ENCODE measurements around the gene FAM219A.

FAM219A gene, protein sequence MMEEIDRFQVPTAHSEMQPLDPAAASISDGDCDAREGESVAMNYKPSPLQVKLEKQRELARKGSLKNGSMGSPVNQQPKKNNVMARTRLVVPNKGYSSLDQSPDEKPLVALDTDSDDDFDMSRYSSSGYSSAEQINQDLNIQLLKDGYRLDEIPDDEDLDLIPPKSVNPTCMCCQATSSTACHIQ

DNA sequence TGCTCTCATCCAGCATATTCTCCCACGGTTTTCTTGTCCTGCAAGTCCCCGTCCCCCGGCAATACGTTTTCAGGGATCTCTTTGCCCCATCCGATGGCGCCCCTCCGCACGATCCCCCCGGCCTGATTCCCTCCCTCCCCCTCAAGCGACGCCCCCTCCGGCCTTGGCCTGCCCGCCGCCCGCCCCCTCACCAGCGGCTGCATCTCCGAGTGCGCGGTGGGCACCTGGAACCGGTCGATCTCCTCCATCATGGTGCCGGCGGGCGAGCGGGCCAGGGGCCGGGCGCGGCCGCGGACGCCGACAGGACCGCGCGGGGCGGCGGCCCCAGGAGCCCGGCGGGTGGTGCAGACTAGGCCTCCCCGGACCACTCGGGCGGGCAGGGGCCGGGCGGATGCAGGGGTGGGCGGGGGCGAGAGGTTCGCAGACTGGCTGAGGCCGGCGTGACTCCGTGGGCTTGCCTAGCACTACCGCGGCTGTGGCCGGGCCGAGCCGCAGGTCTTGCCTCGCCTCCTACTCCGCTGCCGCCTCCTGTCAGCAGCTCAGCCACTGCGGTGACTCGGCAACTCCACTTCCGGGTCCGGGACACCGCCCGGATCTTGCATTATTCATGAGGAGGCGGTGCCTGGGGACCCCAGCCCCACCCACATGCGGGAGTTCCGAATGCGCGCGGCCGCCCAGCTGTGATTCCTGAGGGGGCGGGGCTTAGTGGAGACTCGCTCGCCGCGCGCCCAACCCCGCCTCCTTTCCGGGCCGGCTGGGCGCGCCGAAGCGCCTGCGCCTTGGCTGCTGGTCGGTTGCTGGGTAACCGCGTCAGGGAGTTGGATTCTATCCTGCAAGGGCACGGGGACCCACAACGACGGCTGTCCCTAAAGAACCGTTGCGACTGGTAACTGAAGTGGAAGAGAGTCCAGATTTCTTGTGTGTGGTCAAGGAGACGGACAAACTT is at the start of gene FAM219A, which contains the start of gene DNAI1:
TSS of gene FAM219A (minus strand) at position 558 of the 946 bp plus-strand sequence. CDS start at position 251, 307 bp downstream.
TSS of gene DNAI1 (plus strand) at position 793 of the 946 bp plus-strand sequence. CDS start 201 bp downstream, outside the sequence.
- DNase-seq (ENCODE audit: low read depth in 2 of 2): peak; percentile 95

DNA sequence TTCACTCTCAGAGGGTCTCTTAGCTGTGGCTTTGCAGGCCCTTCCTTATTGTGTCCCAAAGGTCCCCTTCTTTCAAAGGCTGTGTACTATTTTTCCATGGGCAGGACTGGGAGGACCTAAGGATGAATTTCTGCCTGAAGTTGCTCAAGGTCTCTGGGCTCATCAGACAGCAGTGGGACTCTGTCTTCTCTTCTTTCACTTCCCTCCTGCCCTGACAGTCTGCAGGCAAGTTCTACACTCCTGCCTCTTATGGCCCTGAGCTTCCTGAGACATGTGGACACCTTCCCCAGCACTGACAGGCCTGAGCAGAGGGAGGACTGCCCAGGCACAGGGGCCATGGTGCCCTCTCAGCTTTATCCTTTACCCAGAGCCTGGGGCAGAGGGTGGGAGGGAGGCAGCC is 49.6 kb upstream of the FAM219A start:
- no peak for DNase-seq (ENCODE audit: low read depth in 2 of 2)

DNA sequence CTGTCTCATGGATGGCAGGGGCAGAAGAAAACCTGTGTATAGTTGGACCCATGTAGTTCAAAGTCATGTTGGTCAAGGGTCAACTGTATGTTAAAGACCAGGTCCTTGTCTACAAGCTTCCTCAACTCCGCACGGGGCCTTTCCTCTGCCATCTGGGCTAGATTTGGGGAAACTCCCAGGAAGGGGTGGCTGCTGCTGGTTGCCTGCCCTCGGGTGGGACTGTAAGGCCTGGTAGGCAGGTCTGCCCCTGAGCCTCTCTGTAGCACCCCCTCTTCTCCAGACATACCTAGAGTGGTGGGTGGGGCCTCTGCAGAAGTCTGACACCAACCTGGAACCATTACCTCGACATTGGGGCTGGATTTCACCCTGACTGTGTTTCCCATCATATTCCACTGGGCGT is 49.2 kb upstream of the FAM219A start:
- no peak for DNase-seq (ENCODE audit: low read depth in 2 of 2)

DNA sequence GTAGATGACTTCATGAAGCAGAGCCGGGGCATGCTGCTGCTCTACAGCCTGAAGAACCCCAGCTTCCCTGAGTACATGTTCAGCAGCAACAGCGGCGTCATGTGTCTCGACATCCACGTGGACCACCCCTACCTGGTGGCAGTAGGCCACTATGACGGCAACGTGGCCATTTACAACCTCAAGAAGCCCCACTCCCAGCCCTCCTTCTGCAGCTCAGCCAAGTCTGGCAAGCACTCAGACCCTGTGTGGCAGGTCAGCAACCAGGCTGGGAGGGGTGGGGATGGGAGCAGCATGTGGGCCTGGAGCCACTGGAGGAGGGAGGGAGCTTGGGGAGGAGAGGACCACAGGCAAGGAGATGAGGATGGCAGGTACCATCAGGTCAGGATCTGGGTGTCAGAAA is 48.3 kb upstream of the FAM219A start:
- no peak for DNase-seq (ENCODE audit: low read depth in 2 of 2)

DNA sequence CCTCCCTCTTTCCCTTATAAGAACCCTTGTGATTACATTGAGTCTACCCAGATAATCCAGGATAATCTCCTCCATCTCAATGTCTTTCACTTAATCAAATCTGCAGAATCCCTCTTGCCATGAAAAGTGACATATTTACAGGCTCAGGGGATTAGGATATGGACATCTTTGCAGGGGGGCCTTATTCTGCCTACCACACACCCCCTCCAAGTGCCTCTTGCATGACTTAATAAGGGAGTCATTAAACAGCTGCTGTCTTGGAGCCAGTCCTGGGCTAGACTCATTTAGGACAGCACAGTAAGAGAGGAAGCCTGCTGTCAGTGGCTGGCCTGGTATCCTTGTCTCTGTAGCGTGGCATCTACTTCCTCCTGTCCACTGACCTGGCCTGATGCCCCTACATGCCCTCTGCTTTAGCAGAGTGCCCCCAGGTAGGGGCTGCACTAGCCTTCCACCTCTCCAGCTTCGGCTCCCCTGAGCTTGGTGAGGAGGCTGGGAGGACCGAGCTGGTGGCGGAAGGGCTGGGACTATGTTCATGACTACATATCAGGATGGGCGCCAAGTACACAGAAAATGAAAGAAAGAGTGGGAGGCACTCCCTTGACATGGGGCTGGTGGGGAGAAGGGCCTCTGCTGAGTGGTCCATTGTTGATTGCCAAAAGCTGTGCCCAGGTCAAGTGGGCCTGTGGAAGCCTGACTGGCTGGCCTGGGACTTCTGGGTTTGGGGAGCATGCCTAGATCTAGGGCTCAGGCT is 47.2 kb upstream of the FAM219A start:
- DNase-seq (ENCODE audit: low read depth in 2 of 2): no peak

DNA sequence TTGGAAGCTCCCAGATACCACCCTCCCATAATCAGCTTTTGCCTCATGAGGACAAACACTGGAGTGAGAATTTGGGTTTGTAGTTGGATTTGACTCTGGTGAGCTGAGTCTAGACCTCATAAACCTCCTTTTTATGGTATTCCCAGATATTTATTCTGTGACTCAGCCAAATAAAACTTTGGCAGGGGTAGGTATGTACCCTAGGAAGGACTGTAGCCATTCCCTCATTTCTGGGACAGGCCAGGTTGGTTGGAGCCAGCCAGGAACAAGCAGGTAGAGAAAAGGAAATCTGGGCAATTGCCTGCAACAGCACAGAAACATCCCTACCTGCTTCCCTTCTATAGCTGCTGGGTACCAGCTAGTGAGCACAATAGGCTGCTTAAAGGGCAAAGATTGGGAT is 45.0 kb upstream of the FAM219A start:
- no peak for DNase-seq (ENCODE audit: low read depth in 2 of 2)

DNA sequence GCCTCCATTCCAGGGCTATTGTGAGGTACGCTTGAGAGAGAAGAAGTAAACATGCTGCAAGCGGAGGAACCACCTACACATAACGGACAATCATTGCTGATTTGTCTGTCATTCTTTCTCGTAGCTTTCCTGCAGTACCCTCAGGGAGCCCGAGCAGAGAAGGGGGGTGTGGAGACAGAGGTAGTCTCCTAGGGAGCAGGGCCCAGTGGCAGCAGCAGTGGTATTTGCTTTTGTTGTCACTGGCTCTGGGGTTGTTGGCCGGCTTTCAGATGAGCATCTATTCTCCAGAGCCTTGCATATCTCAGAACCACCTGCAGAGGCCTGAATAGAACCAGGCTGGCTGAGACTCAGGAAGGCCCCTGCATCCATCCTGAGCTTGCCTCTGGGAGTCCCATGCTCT is 44.5 kb upstream of the FAM219A start:
- no peak for DNase-seq (ENCODE audit: low read depth in 2 of 2)

DNA sequence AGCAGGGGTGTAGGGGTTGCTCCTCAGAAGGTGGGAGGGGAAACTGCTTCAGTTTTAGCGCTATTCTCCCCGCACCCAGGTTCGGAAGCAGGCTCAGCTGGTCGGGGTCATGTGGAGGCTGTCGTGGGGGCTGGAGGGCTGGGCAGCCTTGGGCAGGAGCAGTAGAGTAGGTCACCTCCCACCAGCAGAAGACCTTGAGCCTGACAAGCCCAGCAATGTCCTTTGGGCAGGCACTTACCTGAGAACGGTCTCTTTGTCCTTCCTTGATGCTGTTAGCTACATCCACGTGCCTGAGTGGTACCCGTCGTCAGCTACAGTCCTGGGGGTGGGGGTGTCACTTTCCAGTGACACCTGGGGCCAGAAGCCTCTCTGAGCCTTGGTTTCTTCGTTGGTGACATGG is 44.1 kb upstream of the FAM219A start:
- DNase-seq (ENCODE audit: low read depth in 2 of 2): no peak

DNA sequence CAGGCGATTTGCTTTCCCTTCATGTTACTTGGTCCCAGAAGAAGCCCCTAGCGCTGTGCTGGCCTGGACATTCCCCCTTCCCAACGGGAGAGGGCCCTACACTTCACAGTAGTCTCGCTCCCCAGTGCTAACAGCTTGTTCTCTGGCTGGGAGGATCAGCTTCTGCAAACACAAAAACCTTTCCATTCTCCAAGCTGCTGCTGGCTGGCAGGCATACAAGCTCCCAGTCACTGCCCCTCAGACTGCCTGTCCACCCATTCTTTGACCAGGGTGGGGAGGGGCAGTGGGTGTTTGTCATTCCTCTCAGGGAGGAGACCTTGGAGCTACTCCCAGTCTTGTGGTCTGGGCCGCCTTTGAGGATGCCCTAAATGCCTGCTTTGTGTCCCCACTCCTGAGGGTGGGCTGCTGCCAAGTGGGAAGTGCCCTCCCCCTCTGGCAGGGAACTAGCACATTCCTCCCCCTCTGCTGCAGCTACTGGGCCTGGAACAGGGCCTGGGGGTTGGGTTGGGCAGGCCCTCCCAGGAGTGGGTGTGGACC is 43.6 kb upstream of the FAM219A start:
- DNase-seq (ENCODE audit: low read depth in 2 of 2): no peak

DNA sequence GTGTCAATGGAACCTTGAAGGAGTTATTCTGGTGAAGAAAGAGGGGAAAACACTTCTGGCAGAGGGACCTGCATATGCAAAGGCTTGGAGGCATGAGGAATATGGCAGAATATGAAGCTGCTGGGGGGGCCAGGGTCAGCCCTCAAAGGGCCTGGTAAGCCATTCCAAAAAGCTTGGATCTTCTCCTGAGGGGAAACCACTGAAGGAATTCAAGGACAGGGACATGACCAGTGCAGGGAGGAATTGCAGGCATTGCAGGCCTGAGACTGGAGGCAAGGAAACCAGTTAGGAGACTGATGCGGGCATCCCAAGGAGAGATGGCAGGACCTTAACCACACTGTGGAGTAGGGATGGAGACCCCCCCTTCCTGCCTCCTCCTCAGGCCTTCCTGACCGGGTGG is 43.0 kb upstream of the FAM219A start:
- no peak for DNase-seq (ENCODE audit: low read depth in 2 of 2)

DNA sequence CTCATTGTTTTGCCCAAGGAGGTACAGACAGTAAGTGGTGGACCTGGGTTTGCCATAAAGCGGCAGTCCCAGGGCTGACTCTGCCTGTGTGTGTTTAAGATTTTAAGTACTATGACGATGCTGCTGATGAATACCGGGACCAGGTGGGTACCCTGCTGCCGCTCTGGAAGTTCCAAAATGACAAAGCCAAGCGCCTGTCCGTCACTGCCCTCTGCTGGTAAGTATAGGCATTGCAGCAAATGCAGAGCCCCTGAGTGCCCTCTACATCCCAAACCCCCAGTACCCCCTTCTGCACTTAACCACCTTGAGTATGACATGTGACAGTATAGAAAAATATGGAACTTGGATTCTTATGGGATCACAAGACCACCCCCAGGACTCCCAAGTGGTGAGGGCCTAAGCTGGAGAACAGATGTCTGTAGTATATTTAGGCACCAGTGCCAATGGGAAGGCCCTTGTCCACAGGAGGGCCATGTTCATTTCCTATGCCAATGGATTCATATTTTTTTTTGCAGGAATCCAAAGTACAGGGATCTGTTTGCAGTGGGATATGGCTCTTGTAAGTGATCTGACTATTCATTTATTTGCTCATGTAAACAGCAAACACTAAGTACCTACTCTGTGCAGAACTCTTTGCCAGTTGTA is 42.4 kb upstream of the FAM219A start:
- DNase-seq (ENCODE audit: low read depth in 2 of 2): no peak

DNA sequence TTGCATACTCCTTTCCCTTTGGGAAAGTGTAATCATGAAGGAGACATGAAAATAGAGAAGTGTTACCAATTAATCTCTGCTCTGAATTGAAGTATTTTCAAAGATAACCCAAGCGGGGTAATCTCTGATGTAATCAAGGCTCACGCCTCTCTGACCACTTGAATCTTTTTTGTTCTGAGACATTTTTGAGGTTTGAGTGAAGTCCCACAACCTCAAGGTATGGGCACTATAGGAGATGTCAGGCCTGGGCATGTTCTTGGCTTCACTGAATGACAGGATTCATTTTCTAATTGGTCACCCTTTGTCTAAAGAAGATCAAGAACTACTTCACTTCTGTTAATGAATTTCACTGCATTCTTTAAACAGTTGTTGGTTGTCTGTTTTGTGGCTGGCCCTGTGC is 40.7 kb upstream of the FAM219A start:
- no peak for DNase-seq (ENCODE audit: low read depth in 2 of 2)

DNA sequence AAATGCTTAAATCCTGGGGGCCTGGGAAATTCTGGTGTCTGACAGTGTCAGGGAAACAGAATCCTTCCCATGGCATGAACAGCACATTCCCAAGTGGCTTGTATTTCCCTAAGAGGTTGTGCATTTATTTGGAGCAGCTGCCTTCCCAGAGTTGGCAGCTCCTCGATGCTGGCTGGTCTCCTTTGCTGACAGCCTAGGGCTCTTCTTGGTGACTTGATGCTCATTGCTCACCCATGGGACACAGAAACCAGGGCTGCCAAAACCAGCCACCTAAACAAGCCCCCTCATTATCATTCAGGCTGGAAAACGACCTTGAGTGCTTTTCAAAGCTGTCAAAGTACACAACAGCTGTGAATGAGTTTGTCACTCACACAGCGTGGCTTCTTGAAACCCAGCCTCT is 40.2 kb upstream of the FAM219A start:
- no peak for DNase-seq (ENCODE audit: low read depth in 2 of 2)

DNA sequence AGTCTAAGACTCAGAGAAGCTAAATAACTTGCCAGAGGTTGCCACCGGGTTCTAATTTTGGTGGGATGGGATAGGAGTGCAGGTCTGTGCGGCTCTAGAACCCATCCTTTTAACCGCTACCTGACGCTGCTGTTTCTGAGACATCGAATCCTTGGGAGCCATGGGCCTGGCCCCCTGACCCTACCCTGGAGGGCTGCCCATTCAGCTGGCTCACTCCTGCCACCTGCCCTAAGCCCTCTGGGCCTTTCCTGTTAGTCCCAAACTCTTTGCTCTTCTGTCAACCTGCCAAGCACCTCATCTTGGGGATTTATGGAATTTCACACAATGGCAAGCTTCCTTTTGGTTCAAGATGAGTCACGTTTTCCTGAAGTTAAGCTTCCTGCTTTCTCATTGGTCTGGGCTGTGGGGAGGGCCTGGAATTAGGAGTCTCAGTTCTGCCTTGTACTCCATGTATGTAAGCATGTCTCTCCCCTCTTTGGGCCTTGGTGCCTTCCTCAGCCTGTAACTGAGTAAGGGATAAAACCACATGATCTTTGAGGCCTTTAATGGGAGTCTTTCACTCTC is 37.9 kb upstream of the FAM219A start:
- DNase-seq (ENCODE audit: low read depth in 2 of 2): no peak

DNA sequence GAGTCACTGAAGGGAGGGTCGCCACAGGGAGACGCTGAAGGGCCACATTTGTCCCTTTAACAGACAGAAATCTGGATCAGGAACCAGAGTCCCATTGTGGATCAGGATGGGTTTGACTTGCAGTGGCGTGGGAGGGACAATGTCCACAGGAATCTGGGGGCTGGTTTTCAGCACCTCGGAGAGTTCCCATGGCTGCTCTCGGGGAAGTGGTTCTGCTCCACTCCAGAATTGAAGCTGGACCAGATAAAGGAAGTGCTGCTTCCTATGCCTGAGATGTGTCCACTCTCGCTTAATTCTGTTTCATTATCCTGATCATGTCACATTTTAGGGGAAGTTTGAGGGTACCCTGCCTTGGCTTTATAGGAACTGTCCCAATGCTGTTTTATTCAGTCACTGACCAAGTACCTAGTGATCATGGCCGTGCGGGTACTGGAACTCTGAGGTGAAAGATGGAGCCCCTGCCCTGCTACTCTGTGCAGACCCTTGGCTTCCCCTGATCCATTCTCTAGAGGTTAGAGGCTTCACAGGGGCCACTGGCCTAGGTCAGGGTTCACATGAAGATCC is 35.7 kb upstream of the FAM219A start:
- no peak for DNase-seq (ENCODE audit: low read depth in 2 of 2)

DNA sequence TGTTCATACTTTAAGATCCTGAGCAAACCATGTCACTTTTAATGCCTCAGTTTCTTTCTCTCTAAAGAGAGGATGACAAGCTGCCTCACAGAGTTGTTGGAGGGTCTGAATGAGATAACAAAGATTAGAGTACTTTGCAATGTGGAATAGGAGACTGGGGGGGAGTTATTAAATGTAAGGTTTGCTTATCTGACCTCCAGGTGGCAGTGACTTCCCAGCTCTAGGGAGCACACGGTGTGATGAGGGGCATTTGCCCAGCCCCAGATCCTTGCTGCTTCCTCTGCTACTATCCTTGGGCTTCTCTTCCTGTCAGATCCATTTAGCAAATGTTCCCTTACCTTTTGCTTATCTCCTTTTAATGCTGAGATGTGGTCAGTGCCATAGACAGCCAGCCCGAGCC is 33.7 kb upstream of the FAM219A start:
- DNase-seq (ENCODE audit: low read depth in 2 of 2): no peak

DNA sequence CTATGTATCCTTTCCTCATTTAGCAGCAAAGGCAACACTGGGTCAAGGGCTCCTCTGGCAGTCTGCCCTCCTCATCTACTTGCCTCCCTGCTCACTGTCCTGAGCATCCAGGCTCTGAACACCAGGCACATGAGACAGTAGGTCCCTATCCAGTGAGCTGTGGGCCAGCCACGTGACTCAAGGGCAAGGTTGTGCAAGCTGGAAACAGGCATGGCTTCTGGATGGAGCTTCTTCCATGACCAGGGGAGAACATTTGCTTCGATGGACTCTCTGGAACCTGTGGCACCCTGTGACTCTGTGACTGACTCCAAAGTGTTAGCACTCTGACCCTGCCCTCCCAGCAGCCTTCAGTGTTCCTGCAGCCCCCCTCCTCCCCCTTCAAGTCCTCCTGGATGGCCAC is 33.2 kb upstream of the FAM219A start:
- no peak for DNase-seq (ENCODE audit: low read depth in 2 of 2)

DNA sequence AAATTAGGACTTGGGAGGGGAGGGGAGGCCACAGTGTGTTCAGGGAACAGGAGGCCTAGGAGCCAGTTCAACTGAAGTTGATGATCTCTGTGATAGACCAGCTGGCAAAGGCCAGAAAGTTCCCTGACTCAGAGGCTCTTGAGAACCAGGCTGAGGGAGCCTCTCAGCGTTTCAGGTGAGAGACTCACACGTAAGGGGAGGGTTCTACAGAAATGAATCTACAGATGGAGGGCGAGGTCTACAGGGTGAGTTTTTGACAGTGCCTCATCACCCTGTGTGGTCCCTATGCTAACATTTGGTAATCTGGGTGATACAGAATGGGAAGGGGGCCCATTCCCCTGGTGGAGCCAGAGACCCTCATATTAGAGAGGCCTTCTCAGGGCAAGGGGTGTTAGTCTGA is 32.4 kb upstream of the FAM219A start:
- DNase-seq (ENCODE audit: low read depth in 2 of 2): no peak

DNA sequence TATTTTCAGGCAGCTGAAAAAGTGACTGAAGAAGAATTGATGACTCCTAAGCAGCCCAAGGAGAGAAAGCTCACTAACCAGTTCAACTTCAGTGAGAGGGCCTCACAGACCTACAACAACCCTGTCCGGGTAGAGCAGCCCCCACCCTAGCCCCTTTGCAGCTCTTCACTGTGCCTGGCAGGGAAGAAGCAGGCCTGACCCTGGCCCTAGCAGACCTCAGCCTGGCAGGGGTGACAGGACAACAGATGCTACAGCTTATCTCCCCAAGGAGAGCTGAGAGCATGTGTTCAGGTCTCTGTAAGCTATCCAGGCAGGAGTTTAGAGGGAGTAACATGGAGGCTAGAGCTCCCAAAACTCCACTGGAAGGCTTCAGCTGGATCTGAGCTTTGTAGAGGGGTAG is 32.0 kb upstream of the FAM219A start:
- DNase-seq (ENCODE audit: low read depth in 2 of 2): no peak

DNA sequence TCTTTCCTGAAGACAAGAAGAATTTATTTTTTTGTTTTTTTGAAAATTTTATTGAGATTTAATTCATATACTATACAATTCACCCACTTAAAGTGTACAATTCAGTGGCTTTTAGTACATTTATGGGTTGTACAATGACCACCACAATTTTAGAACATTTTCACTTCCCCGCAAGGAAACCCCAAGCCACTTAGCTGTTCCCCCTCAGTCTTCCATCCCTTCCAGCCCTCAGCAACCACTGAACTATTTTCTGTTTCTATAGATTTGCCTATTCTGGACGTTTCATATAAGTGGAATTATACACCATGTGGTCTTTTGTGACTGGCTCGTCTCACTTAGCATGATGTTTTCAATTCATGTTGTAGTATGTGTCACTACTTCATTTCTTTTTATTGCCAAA is 28.2 kb upstream of the FAM219A start:
- DNase-seq (ENCODE audit: low read depth in 2 of 2): no peak

DNA sequence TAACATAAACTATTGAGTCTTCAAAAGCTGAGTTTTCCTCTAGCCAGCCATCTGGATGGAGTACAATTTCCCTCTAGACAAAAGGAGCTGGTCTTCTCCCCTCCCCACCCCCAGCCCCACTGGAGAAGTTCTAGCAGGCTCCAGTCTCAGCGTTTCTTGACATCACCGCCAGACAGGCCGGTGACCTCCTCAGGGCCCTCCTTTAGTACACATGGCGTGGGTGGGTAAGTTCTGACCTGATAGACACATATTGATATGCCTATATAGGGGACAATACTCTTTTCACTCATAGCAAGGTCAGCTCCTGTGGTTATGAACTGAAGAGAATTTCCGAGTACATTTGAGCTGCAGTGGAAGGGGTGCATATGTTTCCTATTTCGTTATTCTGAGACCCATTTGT is 27.5 kb upstream of the FAM219A start:
- DNase-seq (ENCODE audit: low read depth in 2 of 2): no peak
